Inferior parietal cortex (tissue), 1 donor: Measurements from ENCODE around the gene TBC1D5.
"Not testable (repeated sequence)": the region's sequence is repeated elsewhere in the genome, so short reads cannot be mapped to it uniquely, and the experiment has no call there.

Source experiments
- DNase-seq: peaks from one replicate; pipeline ENCODE4 v3.0.0-alpha.2; 2016; ENCODE audit errors: extremely low spot score

The TBC1D5 gene

GRCh38 chr3:17551333-17551732 is 191.1 kb downstream of the TBC1D5 start:
- no peak for DNase-seq

DNA sequence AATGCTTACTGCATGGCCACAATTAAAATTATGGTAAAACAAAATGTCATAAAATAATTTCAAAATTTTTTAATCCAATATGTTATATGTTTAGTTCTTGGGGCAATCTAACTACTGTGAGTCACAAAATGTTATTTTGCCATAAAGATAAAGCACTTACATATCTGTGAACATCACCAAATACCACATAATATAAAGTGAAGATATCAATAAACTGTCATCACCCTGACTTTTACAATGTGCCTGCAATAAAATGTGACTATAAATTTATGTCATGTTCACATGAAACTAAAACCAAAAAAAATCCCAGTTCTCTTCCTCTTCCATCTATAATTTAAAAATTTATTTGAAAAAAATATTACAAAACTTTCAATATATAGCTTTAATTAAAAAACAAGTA is 191.8 kb downstream of the TBC1D5 start:
- no peak for DNase-seq

DNA sequence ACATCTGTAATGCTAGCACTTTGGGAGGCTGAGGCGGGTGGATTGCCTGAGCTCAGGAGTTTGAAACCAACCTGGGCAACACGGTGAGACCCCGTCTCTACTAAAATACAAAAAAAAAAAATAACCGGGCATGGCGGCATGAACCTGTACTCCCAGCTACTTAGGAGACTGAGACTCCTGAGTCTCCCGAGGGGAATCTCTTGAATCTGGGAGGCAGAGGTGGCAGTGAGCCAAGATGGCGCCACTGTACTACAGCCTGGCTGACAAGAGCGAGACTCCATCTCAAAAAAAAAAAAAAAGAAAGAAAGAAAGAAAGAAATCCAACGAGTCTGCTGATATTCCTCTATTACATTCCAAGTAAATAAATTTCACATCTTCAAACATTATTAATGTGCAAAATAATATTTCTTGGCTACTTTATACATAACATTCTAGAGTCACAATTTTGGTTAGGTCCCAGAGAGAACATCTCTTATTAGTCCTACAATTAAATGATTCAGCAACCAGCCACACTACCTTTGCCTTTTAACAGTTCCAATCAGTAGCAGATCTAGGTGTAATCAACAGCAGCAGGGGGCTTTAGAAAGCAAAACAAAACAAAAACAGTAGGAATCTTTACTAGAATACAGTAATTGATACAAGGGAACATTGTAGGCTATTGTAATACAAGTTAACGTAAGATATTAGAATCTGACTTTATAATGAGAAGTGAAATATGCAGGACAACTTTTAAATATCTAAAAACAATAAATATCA is 195.8 kb downstream of the TBC1D5 start:
- no peak for DNase-seq

- DNase-seq: no peak
Measured at GRCh38 chr3:17544632-17545031, 197.8 kb downstream of the TBC1D5 start.

- DNase-seq: no peak
Measured at GRCh38 chr3:17542591-17542990, 199.8 kb downstream of the TBC1D5 start.

GRCh38 chr3:17539436-17539835 is 203.0 kb downstream of the TBC1D5 start:
- no peak for DNase-seq

- no peak for DNase-seq
Measured at GRCh38 chr3:17535274-17535673, 207.2 kb downstream of the TBC1D5 start.

- DNase-seq: not testable (repeated sequence)
Measured at GRCh38 chr3:17532446-17532845, 210.0 kb downstream of the TBC1D5 start.

- DNase-seq: no peak
Measured at GRCh38 chr3:17529677-17530076, 212.8 kb downstream of the TBC1D5 start.

GRCh38 chr3:17518189-17519059 is 224.0 kb downstream of the TBC1D5 start:
- DNase-seq: no peak

DNA sequence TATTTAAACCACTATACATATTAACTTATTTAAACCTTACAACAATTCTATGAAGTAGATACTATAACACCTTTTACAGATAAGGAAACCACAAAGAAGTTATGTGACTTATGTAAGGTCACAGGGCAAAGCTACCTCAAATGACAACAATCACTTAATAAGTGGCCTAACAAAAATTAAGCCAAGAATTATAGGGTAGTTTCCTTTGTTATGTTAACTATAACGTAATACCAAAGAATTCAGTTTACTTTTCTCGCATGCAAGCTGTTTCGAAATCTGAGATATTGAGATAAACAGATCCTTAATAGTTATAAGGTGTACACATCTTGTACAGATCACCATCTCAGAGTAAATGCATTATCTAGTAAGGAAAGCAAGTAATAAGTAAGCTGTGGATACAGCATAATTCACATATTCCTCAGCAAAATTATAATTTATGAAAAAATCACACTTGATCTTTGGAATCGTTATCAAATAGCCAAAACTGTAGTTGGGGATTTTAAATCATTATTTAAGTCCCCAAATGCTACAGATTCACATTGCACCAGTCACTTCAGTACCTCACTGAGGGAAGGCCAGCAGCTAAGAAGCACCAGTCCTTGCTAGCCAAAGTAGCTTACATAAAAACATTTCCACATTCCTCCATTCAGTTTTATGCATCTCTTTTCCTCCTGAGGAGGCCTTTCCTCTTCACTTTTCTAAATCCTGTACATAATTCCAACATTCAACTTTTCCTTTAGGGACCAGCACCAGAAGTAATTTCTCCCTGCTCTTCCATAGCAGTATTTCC is 226.8 kb downstream of the TBC1D5 start:
- DNase-seq: no peak

DNA sequence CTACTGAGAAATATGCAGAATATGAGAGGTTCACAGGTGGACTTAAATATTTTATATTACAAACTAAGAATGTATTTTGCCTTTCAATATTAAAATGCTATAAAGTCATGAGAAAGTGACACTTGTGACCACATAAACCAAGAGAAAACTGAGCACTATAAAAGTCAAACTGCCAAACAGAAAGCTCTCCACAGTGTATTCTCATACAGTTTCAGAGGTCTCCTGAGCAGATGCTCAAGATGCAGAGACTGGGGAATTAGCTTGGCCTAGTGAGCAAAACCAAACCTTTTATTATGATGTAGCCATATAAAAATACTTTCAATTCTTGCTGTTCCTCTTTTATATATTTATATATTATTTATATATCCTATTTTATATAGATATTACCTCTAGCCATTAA is 227.8 kb downstream of the TBC1D5 start:
- no peak for DNase-seq

GRCh38 chr3:17510265-17510664 is 232.2 kb downstream of the TBC1D5 start:
- DNase-seq: no peak

- DNase-seq: no peak
Measured at GRCh38 chr3:17508180-17508752, 234.2 kb downstream of the TBC1D5 start.

GRCh38 chr3:17507480-17507879 is 235.0 kb downstream of the TBC1D5 start:
- DNase-seq: no peak

DNA sequence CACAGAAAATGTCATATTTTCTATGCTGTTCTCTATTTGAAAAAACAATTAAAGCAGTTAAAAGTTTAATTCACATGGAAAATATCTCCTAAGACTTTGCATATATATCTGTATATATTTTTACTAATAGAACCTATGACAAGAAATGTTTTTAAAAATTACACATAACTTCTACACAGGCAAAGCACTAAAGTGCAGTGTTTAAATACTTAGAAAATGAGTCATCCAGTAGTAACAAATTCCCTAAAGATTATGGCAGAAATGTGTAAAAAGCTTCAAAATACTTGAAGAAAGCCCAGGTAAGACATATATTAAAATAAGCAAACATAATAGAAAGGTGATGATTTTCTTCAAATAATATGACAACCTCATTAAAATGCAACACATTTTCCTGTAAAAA is 236.6 kb downstream of the TBC1D5 start:
- no peak for DNase-seq

DNA sequence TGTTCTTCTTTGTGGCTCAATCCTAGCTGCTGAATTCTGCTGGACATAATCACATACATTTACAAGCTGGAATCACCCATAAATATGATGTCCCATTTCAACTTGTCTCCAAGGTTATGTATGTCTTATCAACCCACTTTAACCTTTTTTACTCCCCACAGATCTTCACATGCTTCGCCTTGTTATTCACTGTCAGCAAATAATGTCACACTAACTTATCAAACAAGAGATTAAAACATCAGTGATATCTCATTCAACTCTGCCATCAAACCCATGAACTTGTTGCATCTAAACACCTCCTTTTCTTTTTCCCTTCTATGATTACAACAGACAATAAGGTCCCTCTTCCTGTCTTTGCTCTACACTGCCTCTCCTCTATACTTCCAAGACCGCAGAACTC is 240.7 kb downstream of the TBC1D5 start:
- no peak for DNase-seq

GRCh38 chr3:17500618-17501017 is 241.8 kb downstream of the TBC1D5 start:
- DNase-seq: no peak

GRCh38 chr3:17494117-17494809 is 248.2 kb downstream of the TBC1D5 start:
- DNase-seq: no peak

DNA sequence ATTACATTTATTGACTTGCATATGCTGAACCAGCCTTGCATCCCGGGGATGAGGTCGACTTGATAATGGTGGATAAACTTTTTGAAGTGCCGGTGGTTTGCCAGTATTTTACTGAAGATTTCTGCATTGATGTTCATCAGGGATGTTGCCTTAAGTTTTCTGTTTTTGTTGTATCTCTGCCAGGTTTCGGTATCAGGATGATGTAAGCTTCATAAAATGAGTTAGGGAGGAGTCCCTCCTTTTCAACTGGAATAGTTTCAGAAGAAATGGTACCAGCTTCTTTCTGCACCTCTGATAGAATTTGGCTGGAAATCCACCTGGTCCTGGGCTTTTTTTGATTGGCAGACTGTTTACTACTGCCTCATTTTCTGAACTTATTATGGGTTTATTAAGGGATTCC is 250.8 kb downstream of the TBC1D5 start:
- DNase-seq: no peak

DNA sequence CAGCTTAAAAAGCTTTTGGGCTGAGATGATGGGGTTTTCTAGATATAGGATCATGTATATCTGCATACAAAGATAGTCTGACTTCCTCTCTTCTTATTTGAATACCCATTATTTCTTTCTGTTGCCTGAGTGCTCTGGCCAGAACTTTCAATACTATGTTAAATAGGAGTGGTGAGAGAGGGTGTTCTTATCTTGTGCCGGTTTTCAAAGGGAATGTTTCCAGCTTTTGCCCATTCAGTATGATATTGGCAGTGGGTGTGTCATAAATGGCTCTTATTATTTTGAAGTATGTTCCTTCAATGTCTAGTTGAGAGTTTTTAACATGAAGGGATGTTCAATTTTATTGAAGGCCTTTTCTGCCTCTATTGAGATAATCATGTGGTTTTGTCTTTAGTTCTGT is 251.2 kb downstream of the TBC1D5 start:
- DNase-seq: not testable (repeated sequence)
